Neural progenitor cell (in vitro differentiated cells): Measurements from ENCODE around the gene GTF3C1. TPM values are rescaled to one million over a fixed set of nuclear protein-coding genes. Genes with fewer than 3 reads are reported as not detected.

Experiments
- DNase-seq: peaks from one replicate; pipeline ENCODE4 v3.0.0-alpha.2; 2016; ENCODE audit warnings: low spot score
- H2AFZ ChIP-seq: fragments of 200-600 bp; sonication (generic); replicated peaks from 2 replicates; pipeline ENCODE4 v1.6.1; 2016; ENCODE audit warnings: antibody characterized with exemption
- H3F3A ChIP-seq: fragments of 200-600 bp; sonication (generic); 2 replicates; pipeline ENCODE4 v1.6.1; 2016; ENCODE audit warnings: antibody characterized with exemption, low read depth
- H3K27ac ChIP-seq: fragments of 200-600 bp; sonication (generic); 2 replicates; pipeline ENCODE4 v1.5.1; 2016; ENCODE audit warnings: mild to moderate bottlenecking
- H3K27me3 ChIP-seq: fragments of 200-600 bp; sonication (generic); 2 replicates; pipeline ENCODE4 v1.6.1; 2016; ENCODE audit warnings: mild to moderate bottlenecking, moderate library complexity
- H3K36me3 ChIP-seq: fragments of 200-600 bp; sonication (generic); 2 replicates; pipeline ENCODE4 v1.5.1; 2016
- H3K4me1 ChIP-seq: fragments of 200-600 bp; sonication (generic); 2 replicates; pipeline ENCODE4 v1.6.1; 2016; ENCODE audit warnings: mixed run types
- H3K4me2 ChIP-seq: fragments of 200-600 bp; sonication (generic); 2 replicates; pipeline ENCODE4 v1.6.1; 2016
- H3K4me3 ChIP-seq: fragments of 200-600 bp; sonication (generic); 2 replicates; pipeline ENCODE4 v1.5.1; 2016
- H3K79me2 ChIP-seq: fragments of 200-600 bp; sonication (generic); 2 replicates; pipeline ENCODE4 v1.6.1; 2016; ENCODE audit warnings: low read depth
- H3K9ac ChIP-seq: fragments of 200-600 bp; sonication (generic); 2 replicates; pipeline ENCODE4 v1.6.1; 2016
- H3K9me3 ChIP-seq: fragments of 200-600 bp; sonication (generic); 2 replicates; pipeline ENCODE4 v1.5.1; 2016; ENCODE audit warnings: low read depth
- H4K20me1 ChIP-seq: fragments of 200-600 bp; sonication (generic); 2 replicates; pipeline ENCODE4 v1.6.1; 2016; ENCODE audit warnings: low read depth
- H3K27ac Mint-ChIP-seq: 3 replicates; pipeline ENCODE4 v1.8.0; 2021; ENCODE audit warnings: mixed read lengths
- H3K27me3 Mint-ChIP-seq: 2 replicates; pipeline ENCODE4 v1.8.0; 2022; ENCODE audit warnings: low read depth, mild to moderate bottlenecking, inconsistent platforms, moderate library complexity, mixed read lengths; ENCODE audit not compliant: insufficient read depth
- H3K36me3 Mint-ChIP-seq: 3 replicates; pipeline ENCODE4 v1.8.0; 2021; ENCODE audit warnings: mixed read lengths
- H3K4me1 Mint-ChIP-seq: 3 replicates; pipeline ENCODE4 v1.8.0; 2021; ENCODE audit warnings: mixed read lengths
- H3K4me3 Mint-ChIP-seq: 3 replicates; pipeline ENCODE4 v1.8.0; 2021; ENCODE audit warnings: mild to moderate bottlenecking, moderate library complexity, mixed read lengths
- H3K9me3 Mint-ChIP-seq: 3 replicates; pipeline ENCODE4 v1.8.0; 2020; ENCODE audit warnings: mixed read lengths
- CTCF ChIP-seq: fragments of 200-600 bp; sonication (generic); IDR thresholded peaks from 2 replicates; pipeline ENCODE4 v1.5.1; 2017; ENCODE audit warnings: antibody characterized with exemption, mild to moderate bottlenecking
- EZH2 ChIP-seq: fragments of 200-600 bp; sonication (generic); IDR thresholded peaks from 2 replicates; pipeline ENCODE4 v1.6.1; 2017; ENCODE audit warnings: antibody characterized with exemption, mild to moderate bottlenecking, moderate library complexity
- EZH2phosphoT487 ChIP-seq: fragments of 200-600 bp; sonication (generic); IDR thresholded peaks from 2 replicates; pipeline ENCODE4 v1.6.1; 2017; ENCODE audit warnings: antibody characterized with exemption
- total RNA-seq: library from RNA; depleted of rRNA; stranded (reverse); fragments of >200 nt; gene quantifications from 2 replicates; pipeline ENCODE4 v1.2.3, GENCODE V29; 2015; ENCODE audit warnings: low replicate concordance

GTF3C1 gene
- total RNA-seq, 1 donor from 2014 or later: 60.9 TPM

GRCh38 chr16:27528294-27528693 is 21.4 kb downstream of the GTF3C1 start:
- Mint-ChIP-seq H3K27me3 (peaks cover 2% of the 10 kb centered on the region), H3K27ac (no peak overlapping the region), H3K9me3 (no peaks in the 10 kb centered on the region), H3K4me3 (no peak overlapping the region), H3K4me1 (no peaks in the 10 kb centered on the region), H3K36me3 (peaks cover 40% of the 10 kb centered on the region)
- Histone ChIP-seq H3K27ac (no peak overlapping the region), H4K20me1 (peaks cover 8% of the 10 kb centered on the region), H3K36me3 (peaks cover 3% of the 10 kb centered on the region), H3K79me2 (no peaks in the 10 kb centered on the region), H3K4me1 (no peaks in the 10 kb centered on the region), H3K9me3 (no peaks in the 10 kb centered on the region), H3F3A (no peaks in the 10 kb centered on the region), H3K4me2 (no peak overlapping the region), H3K9ac (peak overlapping the region; percentile 20), H2AFZ (no peak overlapping the region), H3K4me3 (no peak overlapping the region), H3K27me3 (no peaks in the 10 kb centered on the region)
- DNase-seq: no peak
- TF ChIP-seq CTCF: no peak
- TF ChIP-seq EZH2: no peak
- TF ChIP-seq EZH2phosphoT487: no peak

GRCh38 chr16:27526180-27526579 is 23.5 kb downstream of the GTF3C1 start:
- H3K9me3 Mint-ChIP-seq: no peaks in the 10 kb centered on the region
- H4K20me1 ChIP-seq: peaks cover 5% of the 10 kb centered on the region
- peaks cover 32% of the 10 kb centered on the region for H3K36me3 Mint-ChIP-seq
- H3F3A ChIP-seq: no peaks in the 10 kb centered on the region
- no peak overlapping the region for H3K27ac ChIP-seq
- H3K27me3 Mint-ChIP-seq: peaks cover 2% of the 10 kb centered on the region
- H3K4me1 Mint-ChIP-seq: no peaks in the 10 kb centered on the region
- H3K27me3 ChIP-seq: no peaks in the 10 kb centered on the region
- no peak for DNase-seq
- no peaks in the 10 kb centered on the region for H3K9me3 ChIP-seq
- no peaks in the 10 kb centered on the region for H3K79me2 ChIP-seq
- no peak overlapping the region for H3K4me3 ChIP-seq
- no peak overlapping the region for H2AFZ ChIP-seq
- no peak overlapping the region for H3K4me3 Mint-ChIP-seq
- TF ChIP-seq EZH2phosphoT487: no peak
- no peak for TF ChIP-seq EZH2
- TF ChIP-seq CTCF: no peak
- no peak overlapping the region for H3K9ac ChIP-seq
- no peaks in the 10 kb centered on the region for H3K4me1 ChIP-seq
- H3K27ac Mint-ChIP-seq: no peak overlapping the region
- H3K36me3 ChIP-seq: peaks cover 8% of the 10 kb centered on the region
- H3K4me2 ChIP-seq: no peak overlapping the region

- H3K4me1 ChIP-seq: no peaks in the 10 kb centered on the region
- Mint-ChIP-seq H3K4me1 (no peaks in the 10 kb centered on the region), H3K4me3 (no peak overlapping the region), H3K36me3 (peaks cover 16% of the 10 kb centered on the region), H3K9me3 (no peaks in the 10 kb centered on the region), H3K27me3 (no peaks in the 10 kb centered on the region), H3K27ac (no peak overlapping the region)
- H2AFZ ChIP-seq: no peak overlapping the region
- no peaks in the 10 kb centered on the region for H3K9me3 ChIP-seq
- TF ChIP-seq CTCF: no peak
- no peak for TF ChIP-seq EZH2
- no peak for TF ChIP-seq EZH2phosphoT487
- H3K4me3 ChIP-seq: no peak overlapping the region
- H3K36me3 ChIP-seq: peaks cover 8% of the 10 kb centered on the region
- no peak overlapping the region for H3K4me2 ChIP-seq
- peaks cover 5% of the 10 kb centered on the region for H4K20me1 ChIP-seq
- no peak overlapping the region for H3K9ac ChIP-seq
- H3K79me2 ChIP-seq: no peaks in the 10 kb centered on the region
- no peaks in the 10 kb centered on the region for H3K27me3 ChIP-seq
- H3F3A ChIP-seq: no peaks in the 10 kb centered on the region
- DNase-seq: no peak
- H3K27ac ChIP-seq: no peak overlapping the region
Observed at GRCh38 chr16:27522173-27522707, 27.5 kb downstream of the GTF3C1 start.
